Transverse colon (tissue), 4 donors: ENCODE measurements around the gene LRRC30. TPM values are rescaled to one million over a fixed set of nuclear protein-coding genes. Genes with fewer than 3 reads are reported as not detected.
"Not testable (repeated sequence)": the region's sequence is repeated elsewhere in the genome, so short reads cannot be mapped to it uniquely, and the experiment has no call there.

Experiments used
- DNase-seq: peaks from one replicate; pipeline ENCODE4 v3.0.0-alpha.2; 2019
- H3K27ac ChIP-seq, 4 donors: fragments of 200-600 bp; sonication (generic); 2 replicates each; pipeline ENCODE4 v1.5.1; 2016 to 2018; ENCODE audit warnings: inconsistent platforms in 4 of 4
- H3K27me3 ChIP-seq: fragments of 200-600 bp; sonication (generic); 2 replicates; pipeline ENCODE4 v1.5.1; 2017; ENCODE audit warnings: inconsistent platforms
- H3K36me3 ChIP-seq, 4 donors: fragments of 200-600 bp; sonication (generic); 2 replicates each; pipeline ENCODE4 v1.5.1; 2017 to 2019; ENCODE audit warnings: inconsistent platforms in 4 of 4
- H3K4me1 ChIP-seq, 4 donors: fragments of 200-600 bp; sonication (generic); 2 replicates each; pipeline ENCODE4 v1.5.1; 2017 to 2020; ENCODE audit warnings: inconsistent platforms in 4 of 4
- H3K4me3 ChIP-seq, 4 donors: fragments of 200-600 bp; sonication (generic); 1 replicate in 1 of 4; 2 replicates in 3 of 4; pipeline versions ENCODE4 v1.5.1 to v1.6.1; 2017 to 2019; ENCODE audit warnings: inconsistent platforms in 4 of 4
- H3K9me3 ChIP-seq, 2 donors: fragments of 200-600 bp; sonication (generic); 2 replicates each; pipeline ENCODE4 v1.5.1; 2017 to 2019; ENCODE audit warnings: inconsistent platforms in 2 of 2
- CTCF ChIP-seq, 5 experiments: fragments of 200-600 bp in 3 of 5; fragments of 450-650 bp in 2 of 5; sonication (generic) in 3 of 5; IDR thresholded peaks; 1 replicate in 2 of 5; 2 replicates in 3 of 5; pipeline ENCODE4 v1.5.1; 2016 to 2017; ENCODE audit warnings: antibody characterized with exemption in 5 of 5, inconsistent platforms in 3 of 5, mild to moderate bottlenecking in 2 of 5, moderate library complexity in 1 of 5
- EP300 ChIP-seq: sonication (generic); formaldehyde crosslinking; IDR thresholded peaks from one replicate; pipeline ENCODE4 v1.6.1; 2017; ENCODE audit warnings: antibody characterized with exemption, low read depth
- POLR2A ChIP-seq: fragments of 450-650 bp; IDR thresholded peaks from one replicate; pipeline ENCODE4 v1.6.1; 2016; ENCODE audit warnings: antibody characterized with exemption, mild to moderate bottlenecking, moderate library complexity
- POLR2AphosphoS5 ChIP-seq, 3 donors: sonication (generic); formaldehyde crosslinking; IDR thresholded peaks; one replicate each; pipeline ENCODE4 v1.6.1; 2016; ENCODE audit warnings: antibody characterized with exemption in 3 of 3
- WGBS, 2 donors: methylation state at CpG; one replicate each; pipeline ENCODE4 v1.1.5; 2018; ENCODE audit warnings: low coverage in 1 of 2; 5-methylcytosine and 5-hydroxymethylcytosine counted together
- in situ Hi-C, 4 donors: fragments of 200-750 bp; cut with MboI; loops; one replicate each; pipeline versions ENCODE4 v1.15.0 to v1.15.1; 2017; ENCODE audit warnings: low sequenced_read_pairs in 3 of 4, low pct_ligation_motif_present in 1 of 4, low pct_unique_long_range_greater_than_20kb in 1 of 4
- intact Hi-C: fragments of 100-400 bp; cut with DNase I; formaldehyde crosslinking; loops from one replicate; pipeline ENCODE4 v1.15.1; 2023; ENCODE audit warnings: low total_unique reads
- total RNA-seq, 4 donors: library from RNA; depleted of rRNA; stranded (reverse); fragments of >200 nt; gene quantifications; one replicate each; pipeline ENCODE4 v1.1.0, GENCODE V29; 2016

The LRRC30 gene
- total RNA-seq, 4 donors from 2014 or later = not detected

- Histone ChIP-seq H3K27ac (no peak overlapping the region), H3K4me3 (no peak overlapping the region), H3K4me1 (peaks cover 0 to 12% (median 2%) of the 10 kb centered on the region in 4 donors), H3K36me3 (no peaks in the 10 kb centered on the region), H3K9me3 (no peaks in the 10 kb centered on the region), H3K27me3 (no peaks in the 10 kb centered on the region)
- TF ChIP-seq POLR2AphosphoS5 (IDR thresholded peaks at IDR 0.05) = no peak
- TF ChIP-seq EP300 = no peak
- TF ChIP-seq POLR2A = no peak
- TF ChIP-seq CTCF (IDR thresholded peaks at IDR 0.05) = no peak
- 67 to 79% methylated on average over 3 to 4 of the region's 4 CpGs for WGBS, 2 donors
- in situ Hi-C loops (loop anchor here in 1 of 4 donors (25.0 kb wide), 1 partner anchor 111 kb away; no protein-coding TSS in a partner anchor), intact Hi-C loops (no loop called here)
- no peak for DNase-seq
Observed at GRCh38 chr18:7201096-7201495, 29.8 kb upstream of the LRRC30 start.

DNA sequence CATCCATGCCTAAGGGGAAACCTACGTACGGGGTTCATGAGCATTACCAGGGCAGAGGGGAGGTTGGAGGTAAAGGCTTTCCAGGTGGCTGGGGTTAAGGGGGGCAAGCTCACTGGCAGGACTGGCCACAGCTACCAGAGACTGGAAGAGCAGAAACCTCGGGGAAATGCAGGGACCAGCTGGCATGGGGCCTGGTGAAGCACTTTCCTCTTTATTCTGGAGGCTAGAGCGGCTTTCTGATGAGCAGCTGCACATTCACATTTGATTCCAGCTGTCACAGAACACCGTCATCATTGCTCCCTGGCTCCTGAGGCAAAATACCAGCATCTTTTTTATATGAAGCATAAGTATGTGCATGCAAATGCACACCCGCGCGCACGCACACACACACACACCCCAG is 28.7 kb upstream of the LRRC30 start:
- DNase-seq = no peak
- in situ Hi-C loops = loop anchor here in 1 of 4 donors (25.0 kb wide), 1 partner anchor 110 kb away; no protein-coding TSS in a partner anchor
- WGBS, 2 donors = 85 to 86% methylated on average over 9 of the region's 9 CpGs
- H3K4me3 ChIP-seq = no peak overlapping the region
- H3K9me3 ChIP-seq = no peaks in the 10 kb centered on the region
- H3K4me1 ChIP-seq = peaks cover 0 to 14% (median 2%) of the 10 kb centered on the region in 4 donors
- no peak overlapping the region for H3K27ac ChIP-seq
- H3K27me3 ChIP-seq = no peaks in the 10 kb centered on the region
- H3K36me3 ChIP-seq = no peaks in the 10 kb centered on the region
- intact Hi-C loops = no loop called here
- TF ChIP-seq CTCF (IDR thresholded peaks at IDR 0.05) (no peak), POLR2AphosphoS5 (IDR thresholded peaks at IDR 0.05) (no peak)

- H3K27me3 ChIP-seq, H3K27ac ChIP-seq, DNase-seq, H3K9me3 ChIP-seq, H3K4me3 ChIP-seq, intact Hi-C loops, H3K36me3 ChIP-seq: not testable (repeated sequence)
- in situ Hi-C loops = loop anchor here in 1 of 4 donors (25.0 kb wide), 1 partner anchor 109 kb away; no protein-coding TSS in a partner anchor
- WGBS, 2 donors = 92 to 93% methylated on average over 2 to 20 of the region's 29 CpGs
- H3K4me1 ChIP-seq = peaks cover 0 to 14% (median 2%) of the 10 kb centered on the region in 4 donors
Observed at GRCh38 chr18:7203601-7204000, 27.3 kb upstream of the LRRC30 start.

DNA sequence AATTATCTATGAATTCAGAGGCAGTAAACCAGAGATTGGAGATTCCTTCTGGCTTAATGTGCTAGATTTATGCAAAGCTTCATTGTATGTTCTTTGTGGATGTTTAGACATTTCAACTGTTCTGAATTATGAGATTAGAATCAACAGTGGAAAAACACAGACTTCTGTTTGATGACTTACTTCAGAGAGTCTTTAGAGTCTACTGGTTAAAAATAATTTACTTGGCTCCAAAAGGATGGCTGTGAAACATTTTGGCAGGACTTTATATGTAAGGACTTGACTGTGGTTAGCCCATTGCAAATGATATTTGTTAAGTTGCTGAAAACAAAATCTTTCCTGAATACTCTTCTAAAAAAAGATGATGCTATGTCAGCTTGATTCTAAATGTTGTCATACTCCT is 25.5 kb upstream of the LRRC30 start:
- Histone ChIP-seq H3K4me3 (no peak overlapping the region), H3K36me3 (no peaks in the 10 kb centered on the region), H3K27me3 (no peaks in the 10 kb centered on the region), H3K9me3 (no peaks in the 10 kb centered on the region), H3K4me1 (peaks cover 0 to 14% (median 2%) of the 10 kb centered on the region in 4 donors), H3K27ac (peak overlapping the region in 2 of 4 donors; percentile 38 to 41)
- in situ Hi-C loops (loop anchor here in 1 of 4 donors (25.0 kb wide), 1 partner anchor 107 kb away; no protein-coding TSS in a partner anchor), intact Hi-C loops (no loop called here)
- TF ChIP-seq POLR2AphosphoS5 (IDR thresholded peaks at IDR 0.05) (no peak), POLR2A (no peak), CTCF (IDR thresholded peaks at IDR 0.05) (no peak), EP300 (no peak)
- no peak for DNase-seq

GRCh38 chr18:7206217-7206616 is 24.7 kb upstream of the LRRC30 start:
- 43 to 47% methylated on average over 6 of the region's 6 CpGs for WGBS, 2 donors
- intact Hi-C loops = no loop called here
- H3K27ac ChIP-seq = no peak overlapping the region

More at GRCh38 chr18:7206217-7206616, 24.7 kb upstream of the LRRC30 start:
- Histone ChIP-seq H3K9me3 (no peaks in the 10 kb centered on the region), H3K4me1 (peaks cover 0 to 14% (median 2%) of the 10 kb centered on the region in 4 donors), H3K4me3 (no peak overlapping the region), H3K36me3 (no peaks in the 10 kb centered on the region), H3K27me3 (no peaks in the 10 kb centered on the region)
- in situ Hi-C loops = loop anchor here in 1 of 4 donors (25.0 kb wide), 1 partner anchor 106 kb away; no protein-coding TSS in a partner anchor
- TF ChIP-seq POLR2A (no peak), EP300 (no peak), POLR2AphosphoS5 (IDR thresholded peaks at IDR 0.05) (no peak), CTCF (IDR thresholded peaks at IDR 0.05) (no peak)
- no peak for DNase-seq
